ENCODE data around the gene MAP6.

The MAP6 gene

GRCh38 chr11:75679566-75679965, 10.7 kb upstream of the MAP6 start:
- ChIA-PET CTCF (interaction anchor here (0.9 kb wide), 1 partner anchor 9 kb away, joined by 3 read pairs; no protein-coding TSS in a partner anchor), POLR2A (no interaction called here)
- DNase-seq (ENCODE audit: extremely low spot score) = no peak
- TF ChIP-seq, protein P1, sequence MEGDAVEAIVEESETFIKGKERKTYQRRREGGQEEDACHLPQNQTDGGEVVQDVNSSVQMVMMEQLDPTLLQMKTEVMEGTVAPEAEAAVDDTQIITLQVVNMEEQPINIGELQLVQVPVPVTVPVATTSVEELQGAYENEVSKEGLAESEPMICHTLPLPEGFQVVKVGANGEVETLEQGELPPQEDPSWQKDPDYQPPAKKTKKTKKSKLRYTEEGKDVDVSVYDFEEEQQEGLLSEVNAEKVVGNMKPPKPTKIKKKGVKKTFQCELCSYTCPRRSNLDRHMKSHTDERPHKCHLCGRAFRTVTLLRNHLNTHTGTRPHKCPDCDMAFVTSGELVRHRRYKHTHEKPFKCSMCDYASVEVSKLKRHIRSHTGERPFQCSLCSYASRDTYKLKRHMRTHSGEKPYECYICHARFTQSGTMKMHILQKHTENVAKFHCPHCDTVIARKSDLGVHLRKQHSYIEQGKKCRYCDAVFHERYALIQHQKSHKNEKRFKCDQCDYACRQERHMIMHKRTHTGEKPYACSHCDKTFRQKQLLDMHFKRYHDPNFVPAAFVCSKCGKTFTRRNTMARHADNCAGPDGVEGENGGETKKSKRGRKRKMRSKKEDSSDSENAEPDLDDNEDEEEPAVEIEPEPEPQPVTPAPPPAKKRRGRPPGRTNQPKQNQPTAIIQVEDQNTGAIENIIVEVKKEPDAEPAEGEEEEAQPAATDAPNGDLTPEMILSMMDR (IDR thresholded peaks at IDR 0.05; ENCODE audit: control extremely low read depth, extremely low read depth, low read depth, missing control alignments) = no peak

GRCh38 chr11:75678620-75679259, 9.9 kb upstream of the MAP6 start:
- POLR2A ChIA-PET = no interaction called here
- TF ChIP-seq, protein P1 (IDR thresholded peaks at IDR 0.05; ENCODE audit: control extremely low read depth, extremely low read depth, low read depth, missing control alignments) = no peak
- CTCF ChIA-PET = interaction anchor here (1.0 to 1.8 kb wide), 6 partner anchors 8 to 45 kb away, joined by 3 to 14 read pairs (median 4); no protein-coding TSS in a partner anchor
- no peak for DNase-seq (ENCODE audit: extremely low spot score)

DNA sequence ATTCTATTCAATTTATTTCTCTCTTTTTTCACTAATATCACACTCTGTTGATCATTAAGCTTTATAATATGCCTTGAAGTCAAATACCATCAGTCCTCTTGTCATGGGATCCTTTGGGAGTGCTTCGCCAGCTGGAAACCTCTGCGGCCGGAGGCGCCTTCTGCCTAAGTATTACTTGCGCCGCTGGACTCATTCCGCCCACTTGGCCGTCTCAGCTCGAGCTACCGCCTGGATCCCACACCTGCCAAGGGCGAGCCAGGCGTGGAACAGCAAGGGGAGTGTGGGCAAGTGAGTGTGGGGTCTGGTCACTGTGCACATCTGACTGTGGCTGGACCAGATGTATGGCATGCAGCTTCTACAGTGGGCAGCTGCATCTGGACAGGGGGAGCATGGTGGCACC, 9.1 kb upstream of the MAP6 start:
- POLR2A ChIA-PET = no interaction called here
- DNase-seq (ENCODE audit: extremely low spot score) = no peak
- CTCF ChIA-PET = interaction anchor here (1.0 to 1.8 kb wide), 5 partner anchors 12 to 45 kb away, joined by 3 to 14 read pairs (median 4); no protein-coding TSS in a partner anchor
- TF ChIP-seq, protein P1 (IDR thresholded peaks at IDR 0.05; ENCODE audit: control extremely low read depth, extremely low read depth, low read depth, missing control alignments) = no peak

- CTCF ChIA-PET = interaction anchor here (1.8 kb wide), 1 partner anchor 29 kb away, joined by 14 read pairs; no protein-coding TSS in a partner anchor
- peak; percentile 37 for DNase-seq (ENCODE audit: extremely low spot score)
- TF ChIP-seq, protein P1 (IDR thresholded peaks at IDR 0.05; ENCODE audit: control extremely low read depth, extremely low read depth, low read depth, missing control alignments) = no peak
- POLR2A ChIA-PET = no interaction called here
Measured at GRCh38 chr11:75677275-75677674, 8.4 kb upstream of the MAP6 start.

DNA sequence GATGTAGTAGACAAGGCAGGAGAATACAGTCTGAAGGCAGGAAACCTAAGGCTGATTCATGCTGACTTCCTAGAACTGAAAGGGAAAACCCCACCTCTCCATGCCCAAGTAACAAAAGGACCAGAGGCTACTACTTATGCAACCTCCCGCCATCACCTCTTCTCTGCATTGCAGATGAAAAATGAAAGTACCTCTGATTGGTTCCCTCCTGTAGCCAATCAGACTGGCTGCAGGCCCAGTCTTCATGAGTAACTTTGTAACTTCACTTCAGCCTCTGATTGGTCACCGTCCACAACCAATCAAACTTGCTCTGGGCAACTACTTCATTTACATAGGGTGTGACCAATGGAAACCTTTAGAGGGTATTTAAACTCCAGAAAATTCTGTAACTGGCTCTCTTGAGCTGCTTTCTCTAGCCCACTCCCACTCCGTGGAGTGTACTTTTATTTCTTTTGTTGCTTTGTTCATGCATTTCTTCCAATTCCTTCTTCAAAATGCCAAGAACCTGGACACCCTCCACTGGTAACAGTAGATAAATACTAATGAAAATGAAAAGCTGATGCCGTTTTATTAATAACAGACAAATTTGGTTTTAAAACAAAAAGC, 5.2 kb upstream of the MAP6 start:
- no peak for DNase-seq (ENCODE audit: extremely low spot score)
- TF ChIP-seq, protein P1 (IDR thresholded peaks at IDR 0.05; ENCODE audit: control extremely low read depth, extremely low read depth, low read depth, missing control alignments) = no peak
- CTCF ChIA-PET = interaction anchor here (0.6 to 1.9 kb wide), 2 partner anchors 13 to 49 kb away, joined by 3 to 10 read pairs; no protein-coding TSS in a partner anchor
- POLR2A ChIA-PET = no interaction called here

DNA sequence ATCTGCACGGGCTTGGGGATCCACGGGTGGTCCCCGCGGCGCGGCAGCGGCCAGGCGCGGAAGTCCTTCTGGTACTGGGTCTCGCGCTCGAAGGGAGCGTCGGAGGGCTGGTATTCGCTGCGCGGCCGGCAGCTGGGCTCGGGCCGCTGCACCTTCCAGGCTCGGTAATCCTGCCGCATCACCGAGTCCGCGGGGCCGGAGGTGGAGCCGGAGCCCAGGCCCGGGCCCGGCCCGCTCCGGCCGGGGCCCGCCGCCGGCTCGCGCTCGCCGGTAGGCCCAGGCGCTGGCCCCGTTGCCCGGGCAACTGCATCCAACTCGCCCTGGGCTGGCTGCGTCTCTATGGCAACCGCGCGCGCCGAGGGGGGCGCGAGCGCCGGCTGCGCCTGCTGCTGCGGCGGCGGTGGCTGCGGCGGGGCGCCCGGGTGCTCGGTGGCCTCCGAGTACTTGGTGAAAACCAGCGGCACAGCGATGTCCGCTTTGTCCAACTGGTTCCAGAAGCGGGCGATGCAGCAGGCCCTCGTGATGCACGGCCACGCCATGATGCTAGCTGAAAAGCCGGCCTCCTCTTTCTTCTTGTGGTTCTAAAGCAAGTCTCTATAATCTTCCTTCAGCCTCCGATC, 897 bp downstream of the MAP6 start:
- peak; percentile 57 for DNase-seq (ENCODE audit: extremely low spot score)
- ChIA-PET POLR2A (no interaction called here), CTCF (interaction anchor here (1.1 kb wide), 1 partner anchor 11 kb away, joined by 3 read pairs; no protein-coding TSS in a partner anchor)
- TF ChIP-seq, protein P1 (IDR thresholded peaks at IDR 0.05; ENCODE audit: control extremely low read depth, extremely low read depth, low read depth, missing control alignments) = no peak

Data from GM10248 (cell line).